Activated naive CD4-positive, alpha-beta T cell (primary cell): ENCODE results near the gene TTC7B.

ENCODE experiments used
- DNase-seq, 4 experiments: peaks; one replicate each; lab custom pipeline; 2025; lab: John Stamatoyannopoulos, UW

TTC7B gene

GRCh38 chr14:90674716-90675115 is 141.5 kb downstream of the TTC7B start:
- DNase-seq: no peak

- no peak for DNase-seq
Measured at GRCh38 chr14:90674043-90674670, 142.1 kb downstream of the TTC7B start.

GRCh38 chr14:90671382-90672234 is 144.6 kb downstream of the TTC7B start:
- no peak for DNase-seq

DNA sequence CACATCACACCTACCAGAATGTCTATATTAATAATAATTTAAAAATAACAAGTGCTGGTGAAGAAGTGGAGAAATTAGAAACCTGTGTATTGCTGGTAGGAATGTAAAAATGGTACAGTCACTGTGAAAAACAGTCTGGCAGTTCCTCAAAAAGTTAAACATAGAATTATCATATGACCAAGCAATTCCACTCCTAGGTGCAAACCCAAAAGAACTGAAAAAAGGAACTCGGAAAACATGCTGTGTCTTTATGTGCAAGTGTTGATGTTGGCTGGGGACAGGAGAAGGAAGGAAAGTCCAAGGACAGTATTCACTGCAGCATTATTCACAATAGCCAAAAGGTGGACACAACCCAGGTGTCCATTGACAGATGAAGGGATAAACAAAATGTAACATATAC is 146.5 kb downstream of the TTC7B start:
- DNase-seq: no peak

DNA sequence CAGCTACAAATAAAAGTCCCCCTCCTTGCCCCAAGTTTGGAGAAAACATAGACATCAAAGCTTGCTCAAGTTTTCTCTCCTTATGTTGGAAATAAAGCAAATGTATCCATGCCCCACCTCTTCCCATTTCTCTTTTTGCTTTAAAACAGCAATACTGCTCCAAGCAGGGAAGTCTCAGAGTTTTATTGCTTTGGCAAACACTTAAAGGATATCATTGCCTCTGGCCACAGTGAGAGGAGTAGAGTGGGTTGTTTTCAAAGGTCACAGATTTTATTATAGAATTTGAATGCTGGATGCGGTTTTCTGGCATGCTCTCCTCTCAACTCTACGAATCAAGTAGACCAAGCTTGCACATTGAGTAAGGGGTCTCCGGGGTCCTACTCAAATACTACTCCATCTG is 149.7 kb downstream of the TTC7B start:
- no peak for DNase-seq

DNA sequence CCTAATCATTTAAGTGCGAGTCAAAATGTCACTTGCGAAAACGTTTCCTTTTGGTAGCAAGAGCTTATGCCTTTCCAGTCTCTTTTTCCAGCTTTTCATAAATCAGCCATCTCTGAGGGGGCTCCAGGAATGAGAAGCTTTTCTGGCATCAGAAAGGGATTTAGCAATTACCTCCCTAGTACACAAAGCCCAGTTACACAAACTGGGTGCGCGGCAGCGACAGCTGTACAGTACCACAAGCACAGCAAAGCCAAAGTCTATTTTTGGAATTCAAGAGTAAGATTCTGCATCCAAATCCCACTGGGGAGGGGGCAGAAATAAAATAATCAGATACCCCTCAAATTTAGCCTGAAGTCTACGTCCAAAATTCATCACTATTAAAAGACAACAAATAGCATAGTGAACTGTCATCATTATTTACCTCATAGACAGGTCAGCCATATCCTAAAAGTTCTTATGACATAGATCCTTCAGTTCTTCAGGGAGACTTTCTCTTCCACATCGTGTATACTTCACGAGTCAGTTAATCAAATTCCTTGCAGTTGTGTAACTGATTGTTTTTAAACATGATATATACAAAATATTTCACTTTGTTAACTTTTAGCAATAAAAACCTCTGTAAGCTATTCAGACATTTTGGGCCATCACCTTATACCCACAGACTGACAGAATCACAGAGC is 150.8 kb downstream of the TTC7B start:
- DNase-seq: no peak

DNA sequence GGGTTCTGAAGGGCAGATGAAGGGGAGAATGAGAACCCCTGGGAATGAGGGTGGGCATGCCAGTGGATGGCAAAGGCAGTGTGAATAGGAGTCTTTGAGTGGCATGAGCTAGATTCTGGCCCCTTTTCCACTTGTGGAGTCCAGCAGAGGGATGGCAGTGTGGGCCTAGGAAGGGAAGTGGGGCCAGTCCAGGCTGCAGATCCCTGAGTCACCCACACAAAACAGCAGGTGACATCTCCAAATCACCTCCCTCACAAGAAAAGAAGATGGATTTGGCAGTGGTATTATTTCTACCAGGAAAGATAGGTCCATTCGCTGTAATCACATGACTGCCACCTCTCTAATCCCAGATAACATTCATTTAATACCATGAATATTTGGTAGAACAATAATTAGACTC is 151.3 kb downstream of the TTC7B start:
- DNase-seq: no peak

DNA sequence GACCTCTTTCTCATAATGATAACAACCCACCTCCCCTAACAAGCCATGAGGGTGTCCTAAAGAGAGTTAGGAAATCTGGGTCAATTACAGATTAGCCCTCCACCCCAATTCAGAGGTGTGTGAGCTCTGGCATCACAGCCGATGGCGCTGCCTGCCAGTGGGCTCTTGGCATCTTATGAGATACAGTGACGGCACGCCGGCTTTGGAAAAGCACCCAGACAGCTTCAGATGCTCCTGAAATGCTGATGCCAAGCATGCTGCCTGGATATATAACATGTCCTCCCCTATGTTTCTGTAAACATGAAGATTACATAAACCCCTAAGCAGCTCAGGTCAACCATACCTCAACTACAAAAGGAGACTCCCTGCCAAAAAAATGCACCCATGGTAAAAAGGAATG is 152.6 kb downstream of the TTC7B start:
- no peak for DNase-seq

DNA sequence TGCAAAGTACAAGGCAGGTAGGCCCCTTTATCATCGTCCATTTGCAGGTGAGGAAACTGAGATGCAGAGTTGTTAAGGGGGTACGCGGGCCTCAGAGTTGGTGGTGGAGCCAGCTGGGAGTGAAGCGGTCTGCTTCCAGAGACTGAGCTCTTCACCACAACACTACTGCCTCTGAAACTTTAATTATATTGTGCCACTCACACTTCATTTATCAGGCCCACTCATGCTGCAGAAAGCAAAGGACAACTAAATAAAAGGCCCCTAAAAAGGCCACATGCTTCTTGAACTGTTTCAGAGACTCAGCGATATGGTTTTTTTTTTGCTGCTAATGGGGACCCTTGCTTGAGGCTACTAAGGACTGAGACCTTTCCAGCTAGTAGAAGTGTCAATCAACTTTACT is 153.1 kb downstream of the TTC7B start:
- DNase-seq: no peak

DNA sequence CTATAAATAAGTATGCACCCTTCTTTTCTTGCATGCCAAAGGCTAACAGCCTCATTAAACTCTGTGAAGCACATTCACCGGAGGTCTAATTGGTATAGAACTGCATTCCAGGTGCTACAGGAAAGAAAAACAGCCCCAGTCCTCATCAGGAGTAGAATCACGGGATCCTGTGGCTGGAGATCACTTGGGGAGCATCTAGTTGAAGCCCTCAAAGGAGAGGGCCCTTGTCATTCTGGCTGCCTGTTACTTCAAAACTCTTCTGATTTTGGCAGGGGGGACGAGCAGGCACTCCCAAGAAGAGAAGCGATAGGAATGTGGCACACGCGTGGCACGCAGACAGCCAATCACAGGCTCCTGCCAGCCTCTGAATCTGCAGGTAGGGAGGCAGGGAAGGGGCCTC is 154.4 kb downstream of the TTC7B start:
- no peak for DNase-seq

DNA sequence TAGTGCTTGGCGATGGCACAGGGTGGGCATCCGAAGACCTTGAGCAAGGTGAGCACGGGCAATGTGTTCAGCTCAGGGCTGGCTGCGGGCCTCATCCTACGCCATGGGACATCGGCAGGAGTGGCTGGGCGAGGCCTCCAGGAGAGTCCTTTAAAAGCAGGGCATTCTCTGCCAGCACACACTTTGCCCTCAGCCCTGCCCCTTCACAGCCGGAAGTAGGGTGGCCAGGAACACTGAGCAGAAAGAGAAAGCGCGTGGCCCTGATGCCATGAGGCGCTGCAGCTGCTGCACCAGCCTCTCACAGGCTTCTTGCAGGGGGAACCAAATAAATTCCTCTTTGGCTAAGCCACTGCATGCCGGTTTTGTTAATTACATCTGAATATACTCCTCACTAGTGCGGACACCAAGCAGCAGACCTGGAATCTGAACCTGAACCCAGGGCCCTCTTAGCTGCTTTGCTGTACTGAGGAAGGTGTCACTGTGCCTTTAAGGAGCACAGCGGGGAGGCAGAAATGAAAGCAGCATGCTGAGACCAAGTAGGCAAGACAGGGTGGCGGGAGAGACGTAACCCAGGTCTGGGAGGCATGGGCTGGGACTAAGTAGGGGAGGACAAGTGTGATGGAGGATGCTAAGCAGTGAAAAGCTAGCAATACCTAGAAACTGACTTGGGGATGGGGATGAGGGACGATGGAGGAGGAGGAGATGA is 155.2 kb downstream of the TTC7B start:
- no peak for DNase-seq

GRCh38 chr14:90659156-90659555 is 157.1 kb downstream of the TTC7B start:
- no peak for DNase-seq

GRCh38 chr14:90658541-90658967 is 157.7 kb downstream of the TTC7B start:
- no peak for DNase-seq

DNA sequence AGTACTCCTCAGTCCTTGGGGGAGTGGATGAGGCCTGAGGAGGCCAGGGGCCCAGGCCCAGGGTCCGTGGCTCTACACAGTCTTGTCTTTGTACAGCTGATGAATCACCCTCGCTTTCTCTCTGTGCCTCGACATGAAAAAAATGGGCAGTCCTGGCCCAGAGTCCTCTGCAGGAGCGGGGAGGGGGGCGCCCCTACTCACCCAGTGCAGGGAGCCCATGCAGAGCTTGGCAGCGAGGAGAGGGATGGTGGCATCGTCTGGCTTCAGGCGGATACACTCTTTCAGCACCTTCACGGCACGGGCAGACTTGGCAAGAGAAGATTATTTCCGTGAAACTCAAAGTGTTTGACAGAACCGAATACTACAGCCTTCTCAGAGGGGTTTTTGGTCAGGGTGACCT is 159.3 kb downstream of the TTC7B start:
- DNase-seq: no peak

- no peak for DNase-seq
Measured at GRCh38 chr14:90655829-90656228, 160.4 kb downstream of the TTC7B start.

- no peak for DNase-seq
Measured at GRCh38 chr14:90654831-90655276, 161.4 kb downstream of the TTC7B start.

- DNase-seq: no peak
Measured at GRCh38 chr14:90652626-90653025, 163.6 kb downstream of the TTC7B start.

- no peak for DNase-seq
Measured at GRCh38 chr14:90651976-90652560, 164.2 kb downstream of the TTC7B start.

DNA sequence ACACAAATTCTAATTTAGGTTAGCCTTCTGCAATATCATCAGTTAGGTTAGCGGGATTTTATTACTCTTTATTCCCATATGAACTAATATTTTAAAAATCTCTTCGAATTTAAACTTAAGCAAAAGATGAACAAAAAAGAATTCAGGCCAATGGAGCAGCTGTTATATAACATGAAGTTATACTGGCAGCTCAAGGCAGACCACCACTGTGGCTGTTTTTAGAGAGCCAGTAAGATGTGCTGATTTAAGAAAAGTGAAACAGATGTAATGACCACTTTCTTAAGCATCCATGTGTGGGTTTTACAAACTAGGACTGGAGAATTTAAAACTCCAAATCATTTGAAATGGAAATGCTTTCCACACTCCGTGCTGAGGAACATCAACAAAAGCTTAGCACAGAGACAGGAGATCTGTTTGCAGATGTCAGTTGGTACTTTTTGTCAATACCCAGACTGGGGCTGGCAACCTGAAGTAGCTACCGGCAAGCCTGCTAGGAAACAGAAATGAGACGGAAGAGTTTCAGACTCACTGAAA is 164.9 kb downstream of the TTC7B start:
- no peak for DNase-seq

DNA sequence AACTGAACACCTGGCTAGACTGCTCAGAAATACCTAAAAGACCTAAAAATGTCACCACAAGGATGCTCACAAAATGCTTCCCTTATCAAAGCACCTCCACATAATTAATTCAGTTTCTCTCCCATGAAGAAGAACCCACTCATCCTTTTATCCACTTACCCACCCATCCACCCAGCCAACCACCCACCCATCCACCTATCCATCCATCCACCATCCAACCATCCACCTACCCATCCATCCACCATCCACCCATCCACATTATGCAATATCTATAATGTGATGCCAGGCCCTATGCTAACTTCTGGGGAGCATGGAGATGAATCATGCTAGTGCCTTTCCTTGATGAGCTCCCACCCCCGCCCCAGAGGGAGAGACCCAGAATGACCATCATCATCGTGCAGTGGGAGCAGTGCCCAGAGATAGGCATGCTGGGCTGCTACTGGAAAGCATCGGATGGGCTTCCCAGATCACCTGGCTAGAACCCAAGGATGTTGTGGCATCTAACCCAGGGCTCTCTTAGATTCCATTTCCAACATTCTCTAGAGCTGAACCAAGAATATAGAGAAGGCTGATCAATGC is 166.6 kb downstream of the TTC7B start:
- DNase-seq: no peak

GRCh38 chr14:90649083-90649482 is 167.1 kb downstream of the TTC7B start:
- DNase-seq: no peak
